Parathyroid adenoma (tissue), 2 donors: Measurements from ENCODE around the gene TMEM87A.

ENCODE experiments used
- H2AFZ ChIP-seq: fragments of 300-600 bp; sonication (generic); one replicate; pipeline ENCODE4 v1.7.0; 2017; ENCODE audit warnings: antibody characterized with exemption, mild to moderate bottlenecking
- H3K27ac ChIP-seq: fragments of 300-600 bp; sonication (generic); one replicate; pipeline ENCODE4 v1.7.0; 2017
- H3K27me3 ChIP-seq: fragments of 300-600 bp; sonication (generic); one replicate; pipeline ENCODE4 v1.7.0; 2017; ENCODE audit warnings: low read length; ENCODE audit not compliant: control insufficient read depth, insufficient read depth
- H3K36me3 ChIP-seq: fragments of 300-600 bp; sonication (generic); one replicate; pipeline ENCODE4 v1.7.0; 2017; ENCODE audit warnings: low read length; ENCODE audit not compliant: control insufficient read depth, insufficient read depth
- H3K4me1 ChIP-seq: fragments of 300-600 bp; sonication (generic); one replicate; pipeline ENCODE4 v1.7.0; 2017; ENCODE audit warnings: control low read depth
- H3K4me2 ChIP-seq: fragments of 300-600 bp; sonication (generic); one replicate; pipeline ENCODE4 v1.7.0; 2017; ENCODE audit warnings: low read length
- H3K4me3 ChIP-seq: fragments of 300-600 bp; sonication (generic); one replicate; pipeline ENCODE4 v1.7.0; 2017; ENCODE audit warnings: low read depth, low read length
- H3K79me2 ChIP-seq: fragments of 300-600 bp; sonication (generic); one replicate; pipeline ENCODE4 v1.7.0; 2017; ENCODE audit warnings: control low read depth
- H3K9ac ChIP-seq: fragments of 300-600 bp; sonication (generic); one replicate; pipeline ENCODE4 v1.7.0; 2017; ENCODE audit warnings: mild to moderate bottlenecking
- H3K9me3 ChIP-seq: fragments of 300-600 bp; sonication (generic); one replicate; pipeline ENCODE4 v1.7.0; 2017; ENCODE audit warnings: low read length; ENCODE audit not compliant: control insufficient read depth
- TF ChIP-seq, protein P1 (sequence below): fragments of 300-600 bp; sonication (generic); IDR thresholded peaks from one replicate; pipeline ENCODE4 v1.7.0; 2017; ENCODE audit warnings: antibody characterized with exemption, mild to moderate bottlenecking
- donor health status: primary hyperparathyroidism.

Gene TMEM87A

DNA sequence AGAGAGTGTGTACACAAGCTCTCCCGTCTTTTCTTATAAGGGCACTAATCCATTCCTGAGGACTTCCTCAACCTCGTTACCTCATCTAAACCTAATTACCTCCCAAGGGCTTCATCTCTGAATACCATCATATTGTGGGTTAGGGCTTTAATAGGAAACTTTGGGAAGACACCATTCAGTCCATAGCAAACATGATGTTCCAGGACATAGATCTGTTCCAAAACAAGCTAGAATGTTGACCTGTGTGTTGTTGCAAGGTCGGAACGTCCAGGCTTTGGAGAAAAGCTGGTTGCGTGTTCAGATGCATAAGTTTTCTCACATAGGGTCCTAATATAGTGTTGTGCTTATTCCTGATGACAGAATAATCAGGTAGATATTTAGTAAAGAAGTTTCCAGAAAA lies 9.7 kb upstream of the TMEM87A start:
- H3K36me3 ChIP-seq: no peaks in the 10 kb centered on the region
- peak overlapping the region; percentile 48 for H3K4me2 ChIP-seq
- peak overlapping the region; percentile 64 for H2AFZ ChIP-seq
- TF ChIP-seq, protein P1, sequence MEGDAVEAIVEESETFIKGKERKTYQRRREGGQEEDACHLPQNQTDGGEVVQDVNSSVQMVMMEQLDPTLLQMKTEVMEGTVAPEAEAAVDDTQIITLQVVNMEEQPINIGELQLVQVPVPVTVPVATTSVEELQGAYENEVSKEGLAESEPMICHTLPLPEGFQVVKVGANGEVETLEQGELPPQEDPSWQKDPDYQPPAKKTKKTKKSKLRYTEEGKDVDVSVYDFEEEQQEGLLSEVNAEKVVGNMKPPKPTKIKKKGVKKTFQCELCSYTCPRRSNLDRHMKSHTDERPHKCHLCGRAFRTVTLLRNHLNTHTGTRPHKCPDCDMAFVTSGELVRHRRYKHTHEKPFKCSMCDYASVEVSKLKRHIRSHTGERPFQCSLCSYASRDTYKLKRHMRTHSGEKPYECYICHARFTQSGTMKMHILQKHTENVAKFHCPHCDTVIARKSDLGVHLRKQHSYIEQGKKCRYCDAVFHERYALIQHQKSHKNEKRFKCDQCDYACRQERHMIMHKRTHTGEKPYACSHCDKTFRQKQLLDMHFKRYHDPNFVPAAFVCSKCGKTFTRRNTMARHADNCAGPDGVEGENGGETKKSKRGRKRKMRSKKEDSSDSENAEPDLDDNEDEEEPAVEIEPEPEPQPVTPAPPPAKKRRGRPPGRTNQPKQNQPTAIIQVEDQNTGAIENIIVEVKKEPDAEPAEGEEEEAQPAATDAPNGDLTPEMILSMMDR: no peak
- peak overlapping the region; percentile 91 for H3K27ac ChIP-seq
- no peaks in the 10 kb centered on the region for H3K79me2 ChIP-seq
- H3K4me1 ChIP-seq: peaks cover 14% of the 10 kb centered on the region
- H3K9me3 ChIP-seq: no peaks in the 10 kb centered on the region
- H3K4me3 ChIP-seq: peak overlapping the region; percentile 12
- H3K27me3 ChIP-seq: no peaks in the 10 kb centered on the region
- no peak overlapping the region for H3K9ac ChIP-seq

DNA sequence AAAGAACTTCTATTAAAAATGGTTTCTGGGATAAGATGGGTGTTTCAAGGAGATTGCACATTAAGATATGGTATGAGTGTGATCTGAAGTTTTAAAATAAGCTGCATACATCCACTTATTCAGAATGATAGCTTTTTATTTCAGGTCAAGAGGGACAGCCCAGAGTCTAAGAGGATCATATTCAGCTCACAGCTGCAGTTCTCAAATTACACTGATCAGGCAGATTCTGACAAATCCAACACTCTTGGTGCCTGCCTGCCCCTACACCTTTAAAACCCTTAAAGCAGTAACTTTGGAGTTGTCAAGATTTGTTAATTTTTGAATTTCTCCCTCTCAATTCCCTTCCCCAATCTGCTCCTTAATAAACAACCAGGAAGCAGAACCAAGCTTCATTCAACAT lies 9.1 kb upstream of the TMEM87A start:
- H3K27ac ChIP-seq: peak overlapping the region; percentile 91
- H3K36me3 ChIP-seq: no peaks in the 10 kb centered on the region
- peaks cover 14% of the 10 kb centered on the region for H3K4me1 ChIP-seq
- H3K79me2 ChIP-seq: no peaks in the 10 kb centered on the region
- H2AFZ ChIP-seq: peak overlapping the region; percentile 64
- H3K4me3 ChIP-seq: peak overlapping the region; percentile 12
- H3K9me3 ChIP-seq: no peaks in the 10 kb centered on the region
- no peak overlapping the region for H3K9ac ChIP-seq
- TF ChIP-seq, protein P1: no peak
- peak overlapping the region; percentile 48 for H3K4me2 ChIP-seq
- H3K27me3 ChIP-seq: no peaks in the 10 kb centered on the region

DNA sequence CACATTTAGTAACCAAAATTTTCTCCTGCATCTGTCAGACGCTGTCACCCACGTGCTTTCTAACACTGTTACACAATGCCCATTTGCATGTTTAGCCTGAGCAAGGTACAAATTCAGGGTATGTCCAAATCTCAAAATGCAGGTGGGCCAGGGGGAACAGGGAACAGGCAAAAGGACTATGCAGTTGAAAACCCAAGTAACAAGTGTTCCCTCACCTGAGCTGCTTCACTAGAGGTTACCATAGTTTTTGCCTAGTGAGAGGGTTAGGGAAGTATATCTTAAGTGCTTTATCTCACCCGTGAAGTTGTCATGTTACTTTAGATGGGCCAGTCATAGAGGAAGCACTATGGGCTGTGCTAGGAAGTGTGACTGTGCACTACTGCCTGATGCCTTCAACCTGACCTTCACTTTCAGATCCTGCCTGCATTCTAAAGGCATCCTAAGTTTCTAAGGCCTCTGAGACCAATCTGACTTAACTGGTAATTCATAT lies 6.0 kb upstream of the TMEM87A start:
- Histone ChIP-seq H3K9ac (no peak overlapping the region), H3K4me2 (no peak overlapping the region), H3K79me2 (no peaks in the 10 kb centered on the region), H3K4me1 (peaks cover 28% of the 10 kb centered on the region), H2AFZ (no peak overlapping the region), H3K4me3 (no peak overlapping the region), H3K27me3 (no peaks in the 10 kb centered on the region), H3K27ac (no peak overlapping the region), H3K9me3 (no peaks in the 10 kb centered on the region), H3K36me3 (no peaks in the 10 kb centered on the region)
- TF ChIP-seq, protein P1: no peak

- no peak overlapping the region for H3K4me2 ChIP-seq
- TF ChIP-seq, protein P1: no peak
- H3K4me3 ChIP-seq: no peak overlapping the region
- no peaks in the 10 kb centered on the region for H3K36me3 ChIP-seq
- peaks cover 15% of the 10 kb centered on the region for H3K4me1 ChIP-seq
- no peak overlapping the region for H3K9ac ChIP-seq
- no peaks in the 10 kb centered on the region for H3K79me2 ChIP-seq
- no peaks in the 10 kb centered on the region for H3K27me3 ChIP-seq
- no peak overlapping the region for H3K27ac ChIP-seq
- no peak overlapping the region for H2AFZ ChIP-seq
- no peaks in the 10 kb centered on the region for H3K9me3 ChIP-seq
Measured at GRCh38 chr15:42276762-42277161, 3.5 kb upstream of the TMEM87A start.

- Histone ChIP-seq H3K4me1 (peaks cover 15% of the 10 kb centered on the region), H2AFZ (peak overlapping the region; percentile 77), H3K9me3 (no peaks in the 10 kb centered on the region), H3K4me2 (no peak overlapping the region), H3K4me3 (no peak overlapping the region), H3K27me3 (no peaks in the 10 kb centered on the region), H3K79me2 (no peaks in the 10 kb centered on the region), H3K9ac (no peak overlapping the region), H3K36me3 (no peaks in the 10 kb centered on the region), H3K27ac (peak overlapping the region; percentile 96)
- TF ChIP-seq, protein P1: no peak
Measured at GRCh38 chr15:42275780-42276391, 2.7 kb upstream of the TMEM87A start.
